SIG-M5 treated with dmso at 0.1 percent for 504 hours (cell line): ENCODE results near the gene AP4S1.
"Not testable (repeated sequence)": the region's sequence is repeated elsewhere in the genome, so short reads cannot be mapped to it uniquely, and the experiment has no call there.

ENCODE experiments used
- DNase-seq: peaks from one replicate; lab custom pipeline; 2025; ENCODE audit not compliant: unreplicated experiment; lab: John Stamatoyannopoulos, UW

AP4S1 gene

DNA sequence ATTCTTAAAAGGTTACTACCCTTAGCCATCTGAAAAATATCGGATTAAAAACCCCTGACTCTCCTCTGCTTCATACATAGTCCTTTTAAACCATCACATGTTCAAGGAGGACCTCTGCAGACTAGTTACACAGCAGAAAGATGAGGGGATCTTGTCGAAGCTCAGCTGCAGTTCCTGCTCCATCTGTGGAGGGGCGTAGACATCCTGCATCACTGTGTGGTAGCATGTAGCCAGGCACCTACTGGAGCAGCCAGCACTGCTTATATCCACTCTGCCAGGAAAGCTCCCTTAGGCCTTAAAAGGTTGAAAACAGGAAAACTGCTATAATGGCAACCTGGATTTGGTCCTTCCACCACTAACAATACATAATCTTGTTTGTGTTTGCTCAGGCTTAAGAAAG, 58.3 kb downstream of the AP4S1 start:
- DNase-seq, result no peak

DNA sequence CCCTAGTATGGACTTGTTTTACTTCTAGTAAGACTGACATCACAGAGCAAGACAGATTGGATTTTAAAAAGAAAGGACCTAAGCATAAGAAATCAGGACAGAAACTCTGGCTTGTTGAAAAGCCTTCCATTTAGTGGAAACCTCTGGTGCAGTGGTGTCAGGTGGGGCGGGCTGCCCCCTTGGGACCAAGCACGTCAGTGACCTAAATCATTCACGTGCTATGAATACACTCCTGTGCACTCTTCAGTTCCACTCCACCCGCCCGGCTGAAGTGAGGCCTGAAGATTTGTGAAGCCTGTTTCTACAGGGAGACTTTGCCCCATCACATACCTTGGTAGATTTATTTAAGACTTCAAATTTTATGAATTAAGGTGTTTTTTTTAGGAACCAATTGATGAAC, 58.9 kb downstream of the AP4S1 start:
- DNase-seq, result no peak

DNA sequence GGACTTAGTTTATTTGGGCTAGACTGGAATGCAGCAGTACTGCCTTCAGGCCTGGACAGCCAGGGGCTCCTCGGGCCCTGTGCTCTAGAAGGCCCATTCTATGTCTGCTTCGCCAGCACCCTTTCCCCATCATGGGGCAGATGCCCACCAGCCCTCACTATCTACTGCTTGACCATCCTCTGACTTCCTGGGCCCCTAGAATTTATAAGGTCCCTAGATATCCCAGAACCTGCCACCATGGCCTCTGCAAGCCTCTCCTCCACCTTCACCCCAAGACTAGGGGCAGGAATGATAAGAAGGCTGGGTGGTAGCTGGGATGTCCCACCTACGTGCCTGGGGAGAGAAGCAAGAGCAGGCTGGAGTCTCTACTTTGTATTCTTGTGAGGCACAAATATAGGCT, 59.6 kb downstream of the AP4S1 start:
- no peak for DNase-seq

DNA sequence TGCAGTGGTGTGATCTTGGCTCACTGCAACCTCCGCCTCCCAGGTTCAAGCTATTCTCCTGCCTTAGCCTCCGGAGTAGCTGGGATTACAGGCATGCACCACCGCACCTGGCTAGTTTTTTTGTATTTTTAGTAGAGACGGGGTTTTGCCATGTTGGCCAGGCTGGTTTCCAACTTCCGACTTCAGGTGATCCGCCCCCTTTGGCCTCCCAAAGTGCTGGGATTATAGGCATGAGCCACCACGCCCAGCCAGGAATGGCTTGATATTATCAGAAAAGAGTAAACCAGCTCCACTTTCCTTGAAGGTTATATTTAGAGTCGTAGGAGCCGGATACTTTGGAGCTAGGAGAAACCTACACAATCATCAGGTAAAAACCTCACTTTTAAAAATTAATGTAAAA, 61.0 kb downstream of the AP4S1 start:
- not testable (repeated sequence) for DNase-seq

DNA sequence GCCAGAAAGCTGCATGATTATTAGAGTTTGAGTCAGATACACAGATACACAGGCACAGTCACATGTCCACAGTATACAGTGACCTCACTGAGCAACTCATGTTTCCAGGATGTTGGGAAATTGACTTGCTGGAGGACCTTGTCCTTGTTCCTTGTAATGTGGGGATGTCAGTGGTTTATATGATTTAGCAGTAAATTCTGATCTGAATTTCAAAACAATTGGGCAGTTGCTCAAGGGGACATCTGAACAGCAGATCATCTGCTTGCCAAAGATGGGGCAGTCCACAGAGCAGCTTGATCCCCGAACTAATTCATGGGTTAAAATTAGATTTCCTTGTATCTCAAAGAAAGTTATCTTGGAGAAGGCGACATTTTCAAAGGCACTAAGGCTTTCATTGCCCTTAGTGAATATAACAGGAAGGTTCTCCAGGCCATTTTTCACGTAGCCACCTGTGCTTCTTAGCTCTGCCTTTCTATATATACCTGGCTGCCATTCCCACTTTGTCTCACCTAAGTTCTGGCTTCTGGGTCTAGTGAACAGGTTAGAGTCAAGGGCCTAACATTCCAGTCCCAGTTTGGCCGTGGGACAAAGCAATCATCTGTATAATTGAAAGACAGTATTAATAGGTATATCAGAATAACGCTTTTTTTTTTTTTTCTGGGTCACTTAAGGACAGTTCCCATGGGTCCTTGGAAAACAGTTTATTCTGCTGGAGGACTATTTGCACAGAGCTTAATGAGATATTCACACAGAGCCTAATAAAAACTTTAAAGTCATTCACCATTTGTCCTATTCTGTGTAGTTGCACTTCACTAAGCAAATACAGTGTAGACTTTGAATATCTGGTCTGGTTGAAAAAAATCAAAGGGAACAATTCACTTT, 65.7 kb downstream of the AP4S1 start:
- peak; percentile 61 for DNase-seq

DNA sequence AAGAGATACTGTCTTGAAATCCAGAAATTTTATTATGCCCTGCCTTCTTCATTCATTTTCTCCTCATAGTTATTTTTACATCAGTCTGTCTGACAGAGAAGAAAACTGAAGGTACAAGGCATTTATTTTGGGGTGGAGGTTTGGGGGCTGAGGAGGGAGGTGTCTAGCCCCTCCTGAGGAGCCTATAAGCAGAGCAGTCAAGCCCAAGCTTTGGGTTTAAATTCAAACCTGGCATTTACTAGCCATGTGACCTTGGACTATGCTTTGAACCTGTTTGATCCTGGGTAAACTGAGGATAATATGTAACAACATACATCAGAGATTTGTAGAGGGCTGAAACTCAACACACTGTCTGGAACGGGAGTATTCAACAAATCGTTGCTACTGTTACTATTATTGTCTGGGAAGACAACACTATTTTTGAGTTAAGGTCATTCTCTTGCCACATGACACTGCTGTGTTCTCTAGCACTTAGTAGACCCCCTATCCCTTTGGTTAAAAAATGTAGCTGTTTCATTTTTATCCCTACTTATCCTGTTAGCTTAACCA, 66.8 kb downstream of the AP4S1 start:
- no peak for DNase-seq

DNA sequence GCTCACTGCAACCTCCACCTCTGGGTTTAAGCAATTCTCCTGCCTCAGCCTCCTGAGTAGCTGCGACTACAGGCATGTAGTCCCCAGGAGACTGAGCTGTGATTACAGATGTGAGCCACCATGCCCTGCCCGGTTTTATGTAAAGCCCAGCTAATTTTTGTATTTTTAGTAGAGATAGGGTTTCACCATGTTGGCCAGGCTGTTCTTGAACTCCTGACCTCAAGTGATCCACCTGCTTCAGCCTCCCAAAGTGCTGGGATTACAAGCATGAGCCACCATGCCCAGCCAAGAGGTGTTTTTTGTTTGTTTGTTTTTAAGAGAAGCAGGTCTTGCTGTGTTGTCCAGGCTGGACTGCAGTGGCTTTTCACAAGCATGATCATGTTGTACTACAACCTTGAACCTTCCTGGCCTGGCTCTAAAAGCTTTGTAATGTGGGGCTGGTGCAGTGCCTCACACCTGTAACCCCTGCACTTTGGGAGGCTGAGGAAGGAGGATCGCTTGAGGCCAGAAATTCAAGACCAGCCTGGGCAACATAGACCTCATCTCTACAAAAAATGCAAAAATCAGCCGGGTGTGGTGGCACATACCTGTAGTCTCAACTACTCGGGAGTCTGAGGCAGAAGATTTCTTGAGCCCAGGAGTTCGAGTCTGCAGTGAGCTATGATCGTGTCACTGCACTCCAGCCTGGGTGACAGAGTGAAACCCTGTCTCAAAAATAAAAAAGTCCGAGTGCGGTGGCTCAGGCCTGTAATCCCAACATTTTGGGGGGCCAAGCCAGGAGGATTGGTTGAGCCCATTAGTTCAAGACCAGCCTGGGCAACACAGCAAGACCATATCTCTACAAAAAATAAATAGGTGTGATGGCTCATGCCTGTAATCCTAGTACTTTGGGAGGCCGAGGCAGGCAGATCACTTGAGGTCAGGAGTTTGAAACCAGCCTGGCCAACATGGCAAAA, 68.7 kb downstream of the AP4S1 start:
- not testable (repeated sequence) for DNase-seq

DNA sequence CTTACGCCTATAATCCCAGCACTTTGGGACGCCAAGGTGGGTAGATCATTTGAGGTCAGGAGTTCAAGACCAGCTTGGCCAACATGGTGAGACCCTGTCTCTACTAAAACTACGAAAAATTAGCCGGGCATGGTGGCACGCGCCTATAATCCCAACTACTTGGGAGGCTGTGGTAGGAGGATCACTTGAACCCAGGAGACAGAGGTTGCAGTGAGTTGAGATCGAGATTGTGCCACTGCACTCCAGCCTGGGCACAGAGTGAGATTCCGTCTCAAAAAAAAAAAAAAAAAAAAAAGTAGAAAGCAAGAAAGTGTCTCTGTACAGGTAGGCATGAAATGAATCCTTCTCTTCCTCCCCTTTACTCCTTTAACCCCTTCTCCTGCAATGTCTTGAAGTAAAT, 70.4 kb downstream of the AP4S1 start:
- DNase-seq, result not testable (repeated sequence)

DNA sequence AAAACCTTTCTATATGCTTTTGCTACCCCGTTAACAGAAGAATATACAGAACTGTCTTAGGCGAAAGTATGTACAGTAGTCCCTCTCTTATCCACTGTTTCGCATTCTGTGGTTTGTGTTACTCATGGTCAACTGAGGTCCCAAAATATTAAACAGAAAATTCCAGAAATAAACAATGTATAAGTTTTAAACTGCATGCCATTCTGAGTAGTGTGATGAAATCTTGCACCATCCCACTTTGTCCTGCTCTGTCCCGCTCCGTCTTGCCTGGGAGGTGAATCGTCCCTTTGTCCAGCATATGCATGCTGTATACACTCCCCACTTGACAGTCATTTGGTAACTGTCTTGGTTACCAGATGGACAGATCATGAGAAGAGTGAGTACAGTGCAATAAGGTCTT, 70.8 kb downstream of the AP4S1 start:
- no peak for DNase-seq

DNA sequence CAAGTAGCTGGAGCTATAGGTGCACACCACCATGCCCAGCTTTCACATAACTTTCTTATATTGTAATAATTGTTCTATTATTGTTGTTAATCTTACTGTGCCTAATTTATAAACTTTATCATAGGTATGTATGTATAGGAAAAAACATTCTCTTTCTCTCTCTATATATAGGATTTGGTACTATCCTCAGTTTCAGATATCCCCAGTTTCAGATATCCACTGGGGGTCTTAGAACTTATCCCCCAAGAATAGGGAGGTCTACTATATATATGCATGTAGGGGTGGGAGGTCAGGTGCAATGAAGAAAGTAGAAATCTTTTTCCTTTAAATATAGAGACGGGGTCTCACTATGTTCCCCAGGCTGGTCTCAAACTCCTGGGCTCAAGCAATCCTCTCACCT, 71.6 kb downstream of the AP4S1 start:
- no peak for DNase-seq

DNA sequence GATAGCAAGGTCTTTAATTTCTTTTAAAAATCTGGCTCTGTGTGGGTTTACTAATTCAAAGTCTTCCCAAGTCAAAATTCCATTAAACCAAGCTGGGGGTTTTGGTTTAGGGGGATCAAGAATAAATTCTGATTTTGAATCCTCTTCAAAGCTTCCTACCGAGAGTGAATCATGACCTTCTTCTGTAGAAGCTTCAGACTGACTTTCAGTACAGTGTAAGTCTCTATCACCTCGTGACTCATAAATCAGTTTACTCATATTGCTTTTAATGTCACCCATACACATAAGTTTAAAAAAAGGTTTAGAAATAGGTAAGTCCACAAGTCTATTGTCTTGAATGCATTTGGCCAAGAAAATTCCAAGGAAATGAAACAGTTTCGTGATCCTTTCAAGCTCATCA, 81.3 kb downstream of the AP4S1 start:
- DNase-seq, result no peak

DNA sequence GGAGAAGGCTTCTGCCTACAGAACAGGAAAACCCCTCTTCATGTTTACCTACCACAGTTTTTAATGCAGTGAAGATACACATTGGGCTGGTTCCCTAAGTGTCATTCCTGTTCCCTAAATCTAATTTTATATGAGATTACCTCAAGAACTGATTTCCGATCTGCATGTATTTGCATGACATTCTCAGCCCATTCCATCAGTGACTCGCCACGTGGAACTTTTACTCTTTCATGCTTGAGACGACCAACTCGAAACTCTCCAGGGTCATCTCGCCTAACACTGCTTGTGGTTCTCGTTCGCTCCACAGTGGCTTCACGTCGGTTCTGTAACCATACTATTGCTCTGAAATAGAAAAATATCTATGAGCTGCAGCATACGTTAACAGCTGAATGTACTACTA, 83.8 kb downstream of the AP4S1 start:
- DNase-seq, result no peak

DNA sequence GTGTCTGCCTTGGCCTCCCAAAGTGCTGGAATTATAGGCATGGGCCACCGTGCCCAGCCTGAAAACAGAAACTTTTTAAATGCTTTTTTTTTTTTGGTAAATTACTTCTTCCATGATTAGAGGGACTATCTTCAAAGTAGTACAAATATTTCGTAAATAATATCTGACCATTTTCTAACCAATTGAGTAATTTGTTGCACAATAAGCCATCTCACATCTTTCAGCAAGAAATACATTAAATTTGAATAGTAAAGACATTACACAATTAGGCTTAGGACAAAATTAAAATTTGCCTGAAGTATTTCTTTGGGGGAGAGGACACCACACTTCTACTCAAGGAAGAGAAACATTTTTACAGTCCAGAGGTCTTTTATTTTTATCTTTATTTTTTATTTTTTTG, 85.4 kb downstream of the AP4S1 start:
- DNase-seq, result no peak

DNA sequence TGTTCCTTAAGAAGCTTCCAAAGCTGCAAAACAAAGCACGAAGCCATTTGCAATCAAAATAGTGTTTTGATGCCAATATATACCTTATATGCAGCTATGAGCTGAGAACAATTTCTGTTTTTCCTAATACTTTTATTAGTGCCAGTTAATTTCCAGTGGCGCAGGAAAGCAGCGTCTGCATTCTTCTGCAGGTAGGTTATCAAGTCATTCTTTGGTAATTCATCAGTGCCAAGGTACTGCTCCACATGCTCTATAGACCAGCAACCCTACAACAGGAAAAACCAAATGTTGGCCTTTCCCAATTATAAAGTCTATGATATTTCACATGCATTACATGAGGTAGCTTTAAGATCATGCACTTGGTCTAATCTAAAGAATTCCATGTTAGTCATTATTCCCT, 88.3 kb downstream of the AP4S1 start:
- no peak for DNase-seq

DNA sequence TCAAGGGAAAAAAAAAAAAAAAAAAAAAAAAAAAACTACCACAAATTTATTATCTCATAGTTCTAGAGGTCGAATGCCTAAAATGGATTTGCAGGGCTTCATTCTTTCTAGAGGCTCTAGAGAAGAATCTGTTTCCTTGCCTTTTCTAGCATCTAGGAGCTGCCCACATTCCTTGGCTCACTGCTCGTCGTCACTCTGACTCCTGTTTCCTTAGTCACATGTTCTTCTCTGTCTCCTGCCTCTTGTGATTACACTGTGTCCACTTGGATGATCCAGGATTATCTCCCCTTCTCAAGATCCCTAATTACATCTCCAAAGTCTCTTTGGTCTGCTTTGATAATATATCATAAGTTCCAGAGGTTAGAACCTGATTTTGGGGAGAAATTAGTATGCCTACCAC, 93.4 kb downstream of the AP4S1 start:
- no peak for DNase-seq

DNA sequence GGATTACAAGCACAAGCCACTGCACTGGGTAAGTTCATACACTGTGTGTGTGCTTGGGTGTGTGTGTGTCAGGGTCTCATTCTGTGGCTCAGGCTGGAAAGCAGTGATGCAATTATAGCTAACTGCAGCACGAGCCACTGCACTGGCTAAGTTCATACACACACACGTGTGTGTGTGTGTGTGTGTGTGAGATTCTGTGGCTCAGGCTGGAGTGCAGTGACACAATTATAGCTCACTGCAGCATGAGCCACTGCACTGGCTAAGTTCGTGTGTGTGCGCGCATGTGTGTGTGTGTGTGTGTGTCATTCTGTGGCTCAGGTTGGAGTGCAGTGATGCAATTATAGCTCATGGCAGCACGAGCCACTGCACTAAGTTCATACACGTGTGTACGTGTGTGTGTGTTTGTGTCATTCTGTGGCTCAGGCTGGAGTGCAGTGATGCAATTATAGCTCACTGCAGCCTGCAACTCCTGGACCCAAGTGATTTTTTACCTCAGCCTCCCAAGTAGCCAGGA, 96.7 kb downstream of the AP4S1 start:
- DNase-seq, result no peak

DNA sequence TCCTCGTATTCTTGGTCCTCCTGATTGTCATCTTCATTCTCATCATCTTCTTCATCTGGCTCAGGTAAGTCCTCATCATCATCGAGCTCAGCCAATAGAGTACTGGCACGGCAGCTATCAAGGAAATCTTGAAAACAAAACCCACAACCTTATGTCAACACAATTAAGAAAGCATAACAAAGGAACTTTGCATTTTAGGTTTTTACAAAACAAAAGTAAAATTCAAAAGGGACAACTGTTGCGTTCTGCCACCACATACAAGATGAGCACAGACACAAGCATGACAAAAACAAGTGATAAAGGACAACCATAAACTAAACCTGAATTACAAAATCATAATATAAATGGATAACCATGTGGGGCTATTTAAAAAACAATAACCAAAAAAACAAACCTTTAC, 97.5 kb downstream of the AP4S1 start:
- DNase-seq, result no peak

DNA sequence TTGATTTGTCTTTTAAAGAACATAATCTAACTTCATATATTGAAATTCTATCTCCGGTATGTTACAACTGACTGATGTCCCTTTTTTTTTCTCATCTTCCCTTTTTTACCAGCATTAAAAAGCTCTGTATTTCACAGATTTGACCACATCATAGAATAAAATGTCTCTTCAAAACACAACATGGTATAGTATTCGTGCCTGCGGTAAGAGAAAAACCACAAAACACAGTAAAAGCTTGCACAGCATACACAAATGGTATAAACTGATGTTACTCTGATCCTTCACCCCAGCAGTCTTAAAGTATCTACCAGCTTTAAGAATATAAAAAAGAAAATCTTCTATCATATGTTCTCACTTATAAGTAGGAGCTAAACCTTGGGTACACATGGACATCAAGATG, 98.7 kb downstream of the AP4S1 start:
- DNase-seq, result no peak

DNA sequence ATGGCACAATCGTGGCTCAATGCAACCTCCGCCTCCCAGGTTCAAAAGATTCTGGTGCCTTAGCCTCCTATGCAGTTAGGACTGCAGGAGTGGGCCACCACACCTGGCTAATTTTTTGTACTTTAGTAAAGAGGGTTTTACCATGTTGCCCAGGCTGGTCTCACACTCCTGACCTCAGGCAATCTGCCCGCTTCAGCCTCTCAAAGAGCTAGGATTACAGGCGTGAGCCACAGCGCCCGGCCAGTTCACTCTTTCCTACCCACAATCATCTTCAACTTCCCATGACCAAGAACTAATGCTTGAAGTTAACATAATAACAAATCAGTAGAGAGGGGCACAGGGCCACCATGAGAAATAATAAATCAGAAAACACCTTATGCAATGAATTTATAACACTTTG, 99.8 kb downstream of the AP4S1 start:
- DNase-seq, result no peak

DNA sequence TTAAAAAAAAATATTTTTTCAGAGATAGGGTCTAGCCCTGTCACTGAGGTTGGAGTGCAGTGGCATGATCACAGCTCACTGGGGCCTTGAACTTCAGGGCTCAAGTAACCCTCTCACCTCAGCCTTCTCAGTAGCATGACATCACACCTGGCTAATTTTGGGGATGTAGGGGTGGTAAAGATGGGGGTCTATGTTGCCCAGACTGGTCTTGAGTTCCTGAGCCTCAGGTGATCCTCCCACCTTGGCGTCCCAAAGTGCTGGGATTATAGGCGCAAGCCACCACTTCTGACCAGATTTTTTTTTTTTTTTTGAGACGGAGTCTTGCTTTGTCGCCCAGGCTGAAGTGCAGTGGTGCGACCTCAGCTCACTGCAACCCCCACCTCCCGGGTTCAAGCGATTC, 101.2 kb downstream of the AP4S1 start:
- no peak for DNase-seq

DNA sequence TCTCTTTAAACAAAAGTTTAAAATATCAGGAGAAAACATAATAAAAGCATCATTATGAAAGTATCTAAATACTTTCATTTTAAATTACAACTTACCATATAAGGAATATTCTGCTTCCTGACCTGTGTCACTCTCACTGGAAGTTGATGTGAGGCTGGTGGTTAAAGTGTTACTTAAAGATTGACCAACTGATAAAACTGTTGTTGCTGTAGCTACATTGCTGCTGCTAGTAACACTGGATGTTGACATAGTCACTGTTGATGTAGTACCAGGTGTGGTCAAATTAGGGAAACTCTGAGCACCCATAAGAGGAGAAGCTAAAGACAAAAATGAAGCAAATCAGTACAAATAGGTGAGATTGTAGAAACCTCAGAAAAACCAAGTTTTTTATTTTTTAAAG, 102.2 kb downstream of the AP4S1 start:
- peak; percentile 21 for DNase-seq
